HCT116 (cell line): ENCODE measurements around the gene MAPKBP1. TPM values are rescaled to one million over a fixed set of nuclear protein-coding genes. Genes with fewer than 3 reads are reported as not detected.

Experiments
- ATAC-seq: fragments of 200-7000 bp; cut with Tn5 transposase; 2 replicates; pipeline ENCODE4 v1.9.1; 2020; ENCODE audit warnings: mild to moderate bottlenecking, moderate library complexity
- BruUV-seq: library from RNA; stranded (reverse); fragments of 400-500 nt; replicated peaks from 2 replicates; lab custom pipeline; 2021; lab: Mats Ljungman, UMichigan
- CTCF ChIA-PET: fragments of 300-600 bp; sonication (Branson Sonifier 250); formaldehyde crosslinking; loops from one replicate; lab custom pipeline; 2021; ENCODE audit warnings: antibody characterized with exemption; lab: Charles Lee
- POLR2A ChIA-PET: fragments of 300-600, 350-600 bp; sonication (Branson Sonifier 250); formaldehyde crosslinking; loops from one replicate; lab custom pipeline; 2021; ENCODE audit warnings: antibody characterized with exemption; lab: Charles Lee
- RAD21 ChIA-PET, 2 experiments: fragments of 300-600 bp; sonication (Branson Sonifier 250); formaldehyde crosslinking; loops; one replicate each; lab custom pipeline; 2023; ENCODE audit warnings: low total read pairs in 2 of 2; ENCODE audit not compliant: uncharacterized antibody in 2 of 2, unreplicated experiment in 2 of 2, low non-redundant PET in 1 of 2; lab: Charles Lee
- DNase-seq: peaks from one replicate; pipeline ENCODE4 v3.0.0-alpha.2; 2010; ENCODE audit warnings: low read depth, low spot score
- H2AFZ ChIP-seq: fragments of 200-600 bp; shearing (Covaris generic), sonication (generic); 2 replicates; pipeline ENCODE4 v1.6.1; 2017; ENCODE audit warnings: low read depth, mixed run types, mixed read lengths, antibody characterized with exemption, low read length; ENCODE audit not compliant: poor library complexity, severe bottlenecking
- H3K27ac ChIP-seq: 2 replicates; pipeline ENCODE4 v1.5.1; 2012; ENCODE audit warnings: low read depth, low read length
- H3K27me3 ChIP-seq: fragments of 200-600 bp; sonication (generic); 2 replicates; pipeline ENCODE4 v1.6.1; 2016; ENCODE audit warnings: mixed run types, low read length, mixed read lengths; ENCODE audit not compliant: insufficient read depth
- H3K36me3 ChIP-seq, 2 experiments: fragments of 200-500 bp in 1 of 2; fragments of 200-600 bp in 1 of 2; sonication (Bioruptor generic) in 1 of 2; sonication (generic) in 1 of 2; 2 replicates each; pipeline versions ENCODE4 v1.5.1 to v1.6.1; 2014 to 2016; ENCODE audit warnings: low read length in 2 of 2, inconsistent platforms in 1 of 2, mixed read lengths in 1 of 2, mixed run types in 1 of 2; ENCODE audit not compliant: insufficient read depth in 2 of 2, control insufficient read depth in 1 of 2
- H3K4me1 ChIP-seq, 2 experiments: fragments of 200-600 bp in 1 of 2; sonication (generic) in 1 of 2; 2 replicates each; pipeline versions ENCODE4 v1.5.1 to v1.6.1; 2012 to 2017; ENCODE audit warnings: low read length in 2 of 2, inconsistent platforms in 1 of 2, mild to moderate bottlenecking in 1 of 2, mixed read lengths in 1 of 2, mixed run types in 1 of 2, moderate library complexity in 1 of 2; ENCODE audit not compliant: insufficient read depth in 2 of 2, control insufficient read depth in 1 of 2
- H3K4me2 ChIP-seq: fragments of 200-600 bp; sonication (generic); 2 replicates; pipeline ENCODE4 v1.6.1; 2017; ENCODE audit warnings: mixed run types, low read length, mixed read lengths
- H3K4me3 ChIP-seq, 2 experiments: fragments of 200-600 bp in 1 of 2; sonication (generic) in 1 of 2; replicated peaks in 1 of 2; 2 replicates each; pipeline ENCODE4 v1.5.1; 2011 to 2016; ENCODE audit warnings: low read length in 2 of 2, control low read depth in 1 of 2, low read depth in 1 of 2, mild to moderate bottlenecking in 1 of 2, mixed read lengths in 1 of 2, mixed run types in 1 of 2
- H3K79me2 ChIP-seq: fragments of 200-600 bp; sonication (generic); 2 replicates; pipeline ENCODE4 v1.6.1; 2017; ENCODE audit warnings: mild to moderate bottlenecking, mixed run types, low read length, moderate library complexity, mixed read lengths; ENCODE audit not compliant: insufficient read depth
- H3K9ac ChIP-seq: fragments of 200-600 bp; sonication (generic); 2 replicates; pipeline ENCODE4 v1.6.1; 2016; ENCODE audit warnings: low read length, mixed read lengths
- H3K9me2 ChIP-seq: fragments of 200-600 bp; sonication (generic), shearing (Covaris generic); 2 replicates; pipeline ENCODE4 v1.6.1; 2017; ENCODE audit warnings: mixed run types, mild to moderate bottlenecking, moderate library complexity; ENCODE audit not compliant: insufficient read depth
- H3K9me3 ChIP-seq, 2 experiments: fragments of 200-500 bp in 1 of 2; fragments of 200-600 bp in 1 of 2; sonication (Bioruptor generic) in 1 of 2; sonication (generic) in 1 of 2; 2 replicates each; pipeline ENCODE4 v1.6.1; 2014 to 2017; ENCODE audit warnings: low read length in 2 of 2, mixed read lengths in 2 of 2, inconsistent platforms in 1 of 2, low read depth in 1 of 2, mild to moderate bottlenecking in 1 of 2, mixed run types in 1 of 2, moderate library complexity in 1 of 2; ENCODE audit not compliant: control insufficient read depth in 1 of 2, insufficient read depth in 1 of 2
- H4K20me1 ChIP-seq: fragments of 200-600 bp; sonication (generic), shearing (Covaris generic); 2 replicates; pipeline ENCODE4 v1.6.1; 2017; ENCODE audit warnings: mixed run types, mild to moderate bottlenecking, moderate library complexity; ENCODE audit not compliant: insufficient read depth
- CBX3 ChIP-seq: IDR thresholded peaks from 2 replicates; pipeline ENCODE4 v1.6.1; 2012; ENCODE audit warnings: low read depth
- CEBPB ChIP-seq: IDR thresholded peaks from 2 replicates; pipeline ENCODE4 v1.6.1; 2012; ENCODE audit warnings: low read depth
- EGR1 ChIP-seq: IDR thresholded peaks from 2 replicates; pipeline ENCODE4 v1.6.1; 2012; ENCODE audit warnings: low read depth
- ELF1 ChIP-seq: IDR thresholded peaks from 2 replicates; pipeline ENCODE4 v1.6.1; 2012; ENCODE audit warnings: low read depth, borderline replicate concordance
- EZH2phosphoT487 ChIP-seq: fragments of 200-600 bp; IDR thresholded peaks from 2 replicates; pipeline ENCODE4 v1.6.1; 2018; ENCODE audit warnings: antibody characterized with exemption, borderline replicate concordance
- FOSL1 ChIP-seq: IDR thresholded peaks from 2 replicates; pipeline ENCODE4 v1.6.1; 2012; ENCODE audit warnings: low read depth
- POLR2A ChIP-seq: IDR thresholded peaks from 2 replicates; pipeline ENCODE4 v1.7.0; 2011; ENCODE audit warnings: borderline replicate concordance; ENCODE audit not compliant: insufficient read depth, insufficient read length; ENCODE audit errors: extremely low read depth
- RAD21 ChIP-seq: IDR thresholded peaks from 2 replicates; pipeline ENCODE4 v1.6.1; 2012; ENCODE audit warnings: low read depth, mild to moderate bottlenecking
- SIN3A ChIP-seq: IDR thresholded peaks from 2 replicates; pipeline ENCODE4 v1.6.1; 2012; ENCODE audit warnings: low read depth
- SP1 ChIP-seq: IDR thresholded peaks from 2 replicates; pipeline ENCODE4 v1.6.1; 2012; ENCODE audit warnings: low read depth
- TCF7L2 ChIP-seq: IDR thresholded peaks from 2 replicates; pipeline ENCODE4 v1.7.0; 2011; ENCODE audit warnings: borderline replicate concordance, inconsistent platforms; ENCODE audit not compliant: insufficient read depth, insufficient read length; ENCODE audit errors: extremely low read depth
- YY1 ChIP-seq: IDR thresholded peaks from 2 replicates; pipeline ENCODE4 v1.6.1; 2011; ENCODE audit warnings: low read length, low read depth, moderate library complexity, mild to moderate bottlenecking; ENCODE audit not compliant: insufficient replicate concordance; ENCODE audit errors: extremely low read depth
- ZFX ChIP-seq: fragments of 450-650 bp; IDR thresholded peaks from 2 replicates; pipeline ENCODE4 v1.6.1; 2017
- ZNF274 ChIP-seq: fragments of 200-500 bp; sonication (Bioruptor generic); IDR thresholded peaks from 2 replicates; pipeline ENCODE4 v1.6.1; 2014; ENCODE audit warnings: mild to moderate bottlenecking, low read depth, low read length, inconsistent platforms
- intact Hi-C: fragments of 100-400 bp; cut with micrococcal nuclease; formaldehyde crosslinking; loops from 2 replicates; pipeline ENCODE4 v1.10.0; 2022
- total RNA-seq: library from RNA; stranded (reverse); gene quantifications from one replicate; pipeline ENCODE4 v1.2.1, GENCODE V29; 2021; ENCODE audit not compliant: unreplicated experiment
- TF ChIP-seq, protein P1 (sequence below): IDR thresholded peaks from 2 replicates; pipeline ENCODE4 v1.6.1; 2012
- TF ChIP-seq, protein P2 (sequence below): IDR thresholded peaks from 2 replicates; pipeline ENCODE4 v1.6.1; 2012

Gene MAPKBP1
- total RNA-seq, 1 experiment from 2014 or later, result 21.3 TPM

DNA sequence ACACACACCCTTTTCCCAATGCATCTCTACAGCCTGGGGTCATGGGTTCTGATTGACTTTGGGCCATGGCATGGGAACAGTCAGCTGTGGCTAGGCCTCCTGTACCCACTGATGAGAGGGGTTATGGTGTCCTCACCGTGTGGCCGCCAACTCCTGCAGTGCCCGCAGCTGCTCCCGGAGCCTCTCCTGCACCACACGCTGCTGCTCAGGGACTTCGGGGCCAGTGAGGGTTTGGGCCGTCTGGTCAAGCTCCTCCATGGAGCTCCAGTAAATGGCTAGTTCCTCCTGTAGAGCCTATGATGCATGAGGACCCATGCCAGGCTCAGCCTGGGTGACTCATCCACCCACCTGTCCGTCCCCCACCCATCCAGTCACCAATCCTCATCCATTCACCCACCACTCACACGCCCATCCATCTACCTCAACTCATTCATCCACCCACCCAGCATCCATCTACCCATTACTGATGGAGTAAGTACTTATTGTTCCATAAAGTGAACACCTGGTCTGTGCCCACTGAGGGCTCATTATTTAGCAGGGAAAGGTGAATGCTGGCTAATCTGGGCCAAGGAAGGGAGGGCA, 98.0 kb downstream of the MAPKBP1 start:
- Histone ChIP-seq H4K20me1 (no peaks in the 10 kb centered on the region), H3K27ac (no peak overlapping the region), H3K9me3 (no peaks in the 10 kb centered on the region), H2AFZ (no peak overlapping the region), H3K79me2 (no peaks in the 10 kb centered on the region), H3K4me2 (peak overlapping the region; percentile 12; the same call in 1 of the 2 replicates), H3K4me3 (no peak overlapping the region), H3K36me3 (no peaks in the 10 kb centered on the region), H3K9me2 (no peaks in the 10 kb centered on the region), H3K27me3 (no peaks in the 10 kb centered on the region), H3K9ac (no peak overlapping the region), H3K4me1 (peaks cover 0 to 8% of the 10 kb centered on the region in 2 experiments; a peak in 2 of 4 replicates)
- ChIA-PET POLR2A (no interaction called here), CTCF (no interaction called here), RAD21 (no interaction called here)
- TF ChIP-seq SIN3A (no peak), YY1 (no peak), EGR1 (no peak), ELF1 (no peak), CBX3 (no peak), ZFX (no peak)
- TF ChIP-seq, protein P1, sequence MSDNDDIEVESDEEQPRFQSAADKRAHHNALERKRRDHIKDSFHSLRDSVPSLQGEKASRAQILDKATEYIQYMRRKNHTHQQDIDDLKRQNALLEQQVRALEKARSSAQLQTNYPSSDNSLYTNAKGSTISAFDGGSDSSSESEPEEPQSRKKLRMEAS, result no peak
- intact Hi-C loops, result no loop called here
- no TSS peak for BruUV-seq
- no peak for ATAC-seq
- DNase-seq, result no peak

- H4K20me1 ChIP-seq, result no peaks in the 10 kb centered on the region
- H3K27ac ChIP-seq, result no peak overlapping the region
- CTCF ChIA-PET, result no interaction called here
- peaks cover 0 to 8% of the 10 kb centered on the region in 2 experiments; a peak in 2 of 4 replicates for H3K4me1 ChIP-seq
- H3K9me3 ChIP-seq, result no peaks in the 10 kb centered on the region
- H3K4me3 ChIP-seq, result no peak overlapping the region
- no peaks in the 10 kb centered on the region for H3K79me2 ChIP-seq
- no peaks in the 10 kb centered on the region for H3K36me3 ChIP-seq
- POLR2A ChIA-PET, result no interaction called here
- no TSS peak for BruUV-seq
- no peak overlapping the region for H3K9ac ChIP-seq
- no peaks in the 10 kb centered on the region for H3K9me2 ChIP-seq
- H2AFZ ChIP-seq, result no peak overlapping the region
- intact Hi-C loops, result no loop called here
- ATAC-seq (no peak), DNase-seq (no peak)
- no peaks in the 10 kb centered on the region for H3K27me3 ChIP-seq
- H3K4me2 ChIP-seq, result no peak overlapping the region
- RAD21 ChIA-PET, result no interaction called here
- TF ChIP-seq, protein P2, sequence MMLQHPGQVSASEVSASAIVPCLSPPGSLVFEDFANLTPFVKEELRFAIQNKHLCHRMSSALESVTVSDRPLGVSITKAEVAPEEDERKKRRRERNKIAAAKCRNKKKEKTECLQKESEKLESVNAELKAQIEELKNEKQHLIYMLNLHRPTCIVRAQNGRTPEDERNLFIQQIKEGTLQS, result no peak
- no peak for TF ChIP-seq SIN3A
- TF ChIP-seq RAD21, result no peak
- TF ChIP-seq TCF7L2, result no peak
- no peak for TF ChIP-seq EGR1
- TF ChIP-seq FOSL1, result no peak
- no peak for TF ChIP-seq EZH2phosphoT487
- no peak for TF ChIP-seq POLR2A
- TF ChIP-seq CBX3, result no peak
- TF ChIP-seq SP1, result no peak
- TF ChIP-seq CEBPB, result no peak
- TF ChIP-seq ZFX, result no peak
- TF ChIP-seq ZNF274, result no peak
- no peak for TF ChIP-seq YY1
These were observed 99.4 kb downstream of the MAPKBP1 start for GRCh38 chr15:41873711-41874110.
